ENCODE measurements around the gene POLR1A. TPM values are rescaled to one million over a fixed set of nuclear protein-coding genes. Genes with fewer than 3 reads are reported as not detected.
A peak's percentile ranks its signal among the peaks of the same experiment; 100 is the strongest.

Gene POLR1A
- total RNA-seq, 4 donors from 2014 or later = 13.3 to 22.4 (median 16.6) TPM

GRCh38 chr2:86027922-86028765 lies 77.5 kb downstream of the POLR1A start:
- Histone ChIP-seq H3K27me3 (no peaks in the 10 kb centered on the region), H3K4me1 (peaks cover 0 to 15% (median 9%) of the 10 kb centered on the region in 4 donors), H3K27ac (replicated peaks in 1 of 4) (peak overlapping the region in 2 of 4 donors; percentile 10 to 44), H3K4me3 (no peak overlapping the region), H3K36me3 (peaks cover 45 to 82% (median 75%) of the 10 kb centered on the region in 4 donors), H3K9me3 (no peaks in the 10 kb centered on the region)
- intact Hi-C loops (cut with DNase I) = no loop called here
- no peak for DNase-seq (ENCODE audit: extremely low spot score)
- TF ChIP-seq CTCF (IDR thresholded peaks at IDR 0.05) = no peak
- TF ChIP-seq EP300 (IDR thresholded peaks at IDR 0.05) = no peak
- no peak for TF ChIP-seq POLR2AphosphoS5 (IDR thresholded peaks at IDR 0.05)
- no peak for TF ChIP-seq POLR2A (IDR thresholded peaks at IDR 0.05; ENCODE audit: low read depth)
- 91% methylated on average over 22 of the region's 33 CpGs for WGBS

- WGBS = 97% methylated on average over 12 of the region's 17 CpGs
- TF ChIP-seq EP300 (IDR thresholded peaks at IDR 0.05) (no peak), POLR2A (IDR thresholded peaks at IDR 0.05; ENCODE audit: low read depth) (no peak), CTCF (IDR thresholded peaks at IDR 0.05) (no peak), POLR2AphosphoS5 (IDR thresholded peaks at IDR 0.05) (no peak)
- peak overlapping the region in 2 of 4 donors; percentile 29 to 50 for H3K27ac ChIP-seq (replicated peaks in 1 of 4)
- H3K4me1 ChIP-seq = peaks cover 0 to 15% (median 9%) of the 10 kb centered on the region in 4 donors
- no peak for DNase-seq (ENCODE audit: extremely low spot score)
- no peaks in the 10 kb centered on the region for H3K27me3 ChIP-seq
- peaks cover 45 to 74% (median 68%) of the 10 kb centered on the region in 4 donors for H3K36me3 ChIP-seq
- intact Hi-C loops (cut with DNase I) = no loop called here
- no peaks in the 10 kb centered on the region for H3K9me3 ChIP-seq
- H3K4me3 ChIP-seq = no peak overlapping the region
Measured at GRCh38 chr2:86027196-86027921, 78.3 kb downstream of the POLR1A start.

GRCh38 chr2:86026744-86027065 lies 79.0 kb downstream of the POLR1A start:
- no peaks in the 10 kb centered on the region for H3K9me3 ChIP-seq
- H3K4me1 ChIP-seq = peaks cover 0 to 15% (median 9%) of the 10 kb centered on the region in 4 donors
- TF ChIP-seq POLR2A (IDR thresholded peaks at IDR 0.05; ENCODE audit: low read depth) = no peak
- no peaks in the 10 kb centered on the region for H3K27me3 ChIP-seq
- peak overlapping the region; percentile 16 to 57 (median 40) for H3K27ac ChIP-seq (replicated peaks in 1 of 4)
- WGBS = 100% methylated on average over 2 of the region's 6 CpGs
- intact Hi-C loops (cut with DNase I) = no loop called here
- H3K4me3 ChIP-seq = no peak overlapping the region
- H3K36me3 ChIP-seq = peaks cover 41 to 68% (median 61%) of the 10 kb centered on the region in 4 donors
- DNase-seq (ENCODE audit: extremely low spot score) = no peak

GRCh38 chr2:86025976-86026743 lies 79.5 kb downstream of the POLR1A start:
- peaks cover 36 to 62% (median 56%) of the 10 kb centered on the region in 4 donors for H3K36me3 ChIP-seq
- no peaks in the 10 kb centered on the region for H3K9me3 ChIP-seq
- 77% methylated on average over 8 of the region's 8 CpGs for WGBS
- no peak for DNase-seq (ENCODE audit: extremely low spot score)
- no peaks in the 10 kb centered on the region for H3K27me3 ChIP-seq
- H3K27ac ChIP-seq (replicated peaks in 1 of 4) = peak overlapping the region; percentile 16 to 57 (median 40)
- TF ChIP-seq POLR2A (IDR thresholded peaks at IDR 0.05; ENCODE audit: low read depth) (no peak), CTCF (IDR thresholded peaks at IDR 0.05) (no peak), EP300 (IDR thresholded peaks at IDR 0.05) (no peak), POLR2AphosphoS5 (IDR thresholded peaks at IDR 0.05) (no peak)
- H3K4me3 ChIP-seq = no peak overlapping the region
- peaks cover 4 to 18% (median 9%) of the 10 kb centered on the region in 4 donors for H3K4me1 ChIP-seq
- intact Hi-C loops (cut with DNase I) = no loop called here
